H9 (cell line): Measurements from ENCODE around the gene HUNK. TPM values are rescaled to one million over a fixed set of nuclear protein-coding genes. Genes with fewer than 3 reads are reported as not detected.

ENCODE experiments used
- DNase-seq: peaks from one replicate; pipeline ENCODE4 v3.0.0-alpha.2; 2017
- H2AFZ ChIP-seq: one replicate; pipeline ENCODE4 v1.6.1; 2013; ENCODE audit warnings: mild to moderate bottlenecking, low read length, control low read depth, moderate library complexity
- H2AK5ac ChIP-seq: 2 replicates; pipeline ENCODE4 v1.6.1; 2013; ENCODE audit warnings: low read length, control low read depth, mixed read lengths; ENCODE audit not compliant: insufficient read length
- H2BK120ac ChIP-seq: one replicate; pipeline ENCODE4 v1.6.1; 2013; ENCODE audit warnings: low read depth, mild to moderate bottlenecking, low read length, control low read depth, inconsistent platforms; ENCODE audit not compliant: poor library complexity, severe bottlenecking
- H2BK12ac ChIP-seq: 2 replicates; pipeline ENCODE4 v1.6.1; 2013; ENCODE audit warnings: low read length, control low read depth, mixed read lengths, low read depth; ENCODE audit not compliant: insufficient read length
- H2BK15ac ChIP-seq: 2 replicates; pipeline ENCODE4 v1.6.1; 2013; ENCODE audit warnings: low read depth, low read length, control low read depth
- H2BK20ac ChIP-seq: one replicate; pipeline ENCODE4 v1.6.1; 2013; ENCODE audit warnings: low read depth, mild to moderate bottlenecking, low read length, control low read depth, inconsistent platforms; ENCODE audit not compliant: poor library complexity, severe bottlenecking
- H2BK5ac ChIP-seq: 2 replicates; pipeline ENCODE4 v1.6.1; 2013; ENCODE audit warnings: low read length, control low read depth, mixed read lengths; ENCODE audit not compliant: insufficient read length
- H3K14ac ChIP-seq: 2 replicates; pipeline ENCODE4 v1.6.1; 2013; ENCODE audit warnings: low read length, control low read depth; ENCODE audit not compliant: insufficient read depth
- H3K18ac ChIP-seq: 2 replicates; pipeline ENCODE4 v1.6.1; 2013; ENCODE audit warnings: low read depth, mild to moderate bottlenecking, mixed read lengths, low read length, control low read depth; ENCODE audit not compliant: insufficient read length
- H3K23ac ChIP-seq: 2 replicates; pipeline ENCODE4 v1.6.1; 2013; ENCODE audit warnings: low read length, control low read depth, mixed read lengths, low read depth; ENCODE audit not compliant: insufficient read length
- H3K23me2 ChIP-seq: 2 replicates; pipeline ENCODE4 v1.6.1; 2013; ENCODE audit warnings: low read depth, mild to moderate bottlenecking, mixed read lengths, low read length, control low read depth; ENCODE audit not compliant: insufficient read length, poor library complexity, severe bottlenecking
- H3K27ac ChIP-seq: 2 replicates; pipeline ENCODE4 v1.5.1; 2013; ENCODE audit warnings: low read length, control low read depth, mixed read lengths, low read depth; ENCODE audit not compliant: insufficient read length
- H3K27me3 ChIP-seq: 2 replicates; pipeline ENCODE4 v1.6.1; 2013; ENCODE audit warnings: low read length, control low read depth, inconsistent platforms; ENCODE audit not compliant: insufficient read depth
- H3K4ac ChIP-seq: 2 replicates; pipeline ENCODE4 v1.6.1; 2013; ENCODE audit warnings: low read depth, mild to moderate bottlenecking, control low read depth, inconsistent platforms, low read length, moderate library complexity
- H3K4me1 ChIP-seq: 2 replicates; pipeline ENCODE4 v1.6.1; 2013; ENCODE audit warnings: low read length, control low read depth, inconsistent platforms; ENCODE audit not compliant: insufficient read depth
- H3K4me2 ChIP-seq: 2 replicates; pipeline ENCODE4 v1.6.1; 2013; ENCODE audit warnings: low read length, control low read depth, mixed read lengths; ENCODE audit not compliant: insufficient read length, insufficient read depth
- H3K56ac ChIP-seq: 2 replicates; pipeline ENCODE4 v1.6.1; 2013; ENCODE audit warnings: low read depth, mild to moderate bottlenecking, mixed read lengths, low read length, control low read depth; ENCODE audit not compliant: insufficient read length
- H3K79me1 ChIP-seq: 2 replicates; pipeline ENCODE4 v1.6.1; 2013; ENCODE audit warnings: low read depth, mild to moderate bottlenecking, moderate library complexity, low read length, control low read depth, inconsistent platforms; ENCODE audit not compliant: insufficient read depth, poor library complexity, severe bottlenecking
- H3K79me2 ChIP-seq: 2 replicates; pipeline ENCODE4 v1.6.1; 2013; ENCODE audit warnings: low read length, control low read depth, inconsistent platforms; ENCODE audit not compliant: insufficient read depth
- H3K9ac ChIP-seq: 2 replicates; pipeline ENCODE4 v1.6.1; 2013; ENCODE audit warnings: low read length, control low read depth, mixed read lengths; ENCODE audit not compliant: insufficient read length; ENCODE audit errors: extremely low read depth
- H3K9me3 ChIP-seq: one replicate; pipeline ENCODE4 v1.6.1; 2013; ENCODE audit warnings: low read depth, low read length, inconsistent platforms; ENCODE audit not compliant: control insufficient read depth
- H3T11ph ChIP-seq: one replicate; pipeline ENCODE4 v1.6.1; 2013; ENCODE audit warnings: mild to moderate bottlenecking, low read length, control low read depth, inconsistent platforms
- H4K20me1 ChIP-seq: one replicate; pipeline ENCODE4 v1.6.1; 2013; ENCODE audit not compliant: control insufficient read depth, insufficient read length, insufficient read depth
- H4K5ac ChIP-seq: 2 replicates; pipeline ENCODE4 v1.6.1; 2013; ENCODE audit warnings: low read depth, mild to moderate bottlenecking, mixed read lengths, low read length, control low read depth; ENCODE audit not compliant: insufficient read length
- H4K8ac ChIP-seq: replicated peaks from 2 replicates; pipeline ENCODE4 v1.6.1; 2013; ENCODE audit warnings: low read length, control low read depth, mixed read lengths, low read depth; ENCODE audit not compliant: insufficient read length
- H4K91ac ChIP-seq: 2 replicates; pipeline ENCODE4 v1.6.1; 2013; ENCODE audit warnings: low read depth, mild to moderate bottlenecking, moderate library complexity, mixed read lengths, low read length, control low read depth; ENCODE audit not compliant: insufficient read length
- H3K27ac Mint-ChIP-seq, 3 experiments: 2 replicates in 2 of 3; 3 replicates in 1 of 3; pipeline ENCODE4 v1.8.0; 2020 to 2021; ENCODE audit warnings: mixed read lengths in 3 of 3, mild to moderate bottlenecking in 1 of 3, moderate library complexity in 1 of 3
- H3K27me3 Mint-ChIP-seq: 2 replicates; pipeline ENCODE4 v1.8.0; 2021; ENCODE audit warnings: low read depth, mild to moderate bottlenecking, moderate library complexity, mixed read lengths
- H3K36me3 Mint-ChIP-seq, 3 experiments: 2 replicates in 2 of 3; 3 replicates in 1 of 3; pipeline ENCODE4 v1.8.0; 2020 to 2021; ENCODE audit warnings: low read depth in 3 of 3, mixed read lengths in 3 of 3; ENCODE audit not compliant: insufficient read depth in 1 of 3
- H3K4me1 Mint-ChIP-seq, 2 experiments: 2 replicates each; pipeline ENCODE4 v1.8.0; 2020; ENCODE audit warnings: mixed read lengths in 2 of 2
- H3K4me3 Mint-ChIP-seq, 2 experiments: 2 replicates in 1 of 2; 3 replicates in 1 of 2; pipeline ENCODE4 v1.8.0; 2020 to 2021; ENCODE audit warnings: mild to moderate bottlenecking in 2 of 2, mixed read lengths in 2 of 2, moderate library complexity in 1 of 2
- H3K9me3 Mint-ChIP-seq, 2 experiments: 2 replicates in 1 of 2; 3 replicates in 1 of 2; pipeline ENCODE4 v1.8.0; 2020; ENCODE audit warnings: mild to moderate bottlenecking in 2 of 2, mixed read lengths in 2 of 2, moderate library complexity in 1 of 2
- CTCF ChIP-seq: fragments of 200-600 bp; sonication (generic); conservative IDR thresholded peaks from 3 replicates; pipeline ENCODE4 v1.8.0; 2021; ENCODE audit warnings: antibody characterized with exemption, mild to moderate bottlenecking
- WGBS: extraction: QIAGEN DNeasy Blood & Tissue Kit; methylation state at CpG from one replicate; pipeline ENCODE4 v1.1.7; 2013; ENCODE audit warnings: missing lambda C conversion rate, low lambda C conversion rate, mixed read lengths; ENCODE audit not compliant: insufficient read length; ENCODE audit errors: extremely low coverage; 5-methylcytosine and 5-hydroxymethylcytosine counted together
- total RNA-seq: library from RNA; stranded (reverse); gene quantifications from 2 replicates; pipeline ENCODE4 v1.2.1, GENCODE V29; 2021

Gene HUNK
- total RNA-seq, 1 experiment from 2014 or later = 5.8 TPM

DNA sequence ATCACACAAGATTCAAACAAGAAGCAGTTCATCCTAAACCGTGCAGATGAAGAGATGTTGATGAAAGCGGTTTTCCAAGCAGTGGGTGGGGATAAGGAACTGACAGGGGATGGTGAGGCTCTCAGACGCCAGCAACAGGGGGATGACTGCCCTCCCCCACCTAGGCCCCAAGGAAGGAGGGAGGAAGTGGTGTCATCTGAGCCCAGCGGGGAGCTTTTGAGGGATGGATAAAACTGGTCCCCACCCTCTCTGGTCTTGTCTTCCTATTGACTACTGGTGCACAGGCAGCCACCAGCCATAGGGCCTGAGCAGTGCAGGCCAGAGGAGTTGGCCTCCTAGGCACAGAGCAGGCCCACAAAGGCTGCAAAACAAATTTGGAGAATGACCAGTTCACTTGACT, 175.5 kb downstream of the HUNK start:
- H3K4me2 ChIP-seq = no peak overlapping the region
- H3K23ac ChIP-seq = no peak overlapping the region
- H3K9me3 ChIP-seq = no peaks in the 10 kb centered on the region
- no peaks in the 10 kb centered on the region for H3K79me2 ChIP-seq
- no peaks in the 10 kb centered on the region for H3K23me2 ChIP-seq
- H2AK5ac ChIP-seq = no peak overlapping the region
- no peak overlapping the region for H3K56ac ChIP-seq
- H4K91ac ChIP-seq = no peak overlapping the region
- TF ChIP-seq CTCF = no peak
- no peaks in the 10 kb centered on the region for H3K4me1 ChIP-seq
- no CpG with 5 or more reads among the region's 4 CpGs for WGBS
- H3T11ph ChIP-seq = no peak overlapping the region
- no peak overlapping the region for H4K5ac ChIP-seq
- no peak overlapping the region for H3K9ac ChIP-seq
- peaks cover 0 to 2% (median 0%) of the 10 kb centered on the region in 3 experiments; a peak in 1 of 7 replicates for H3K36me3 Mint-ChIP-seq
- H3K27me3 Mint-ChIP-seq = no peaks in the 10 kb centered on the region
- no peak overlapping the region for H2BK20ac ChIP-seq
- H3K27ac ChIP-seq = no peak overlapping the region
- H2BK15ac ChIP-seq = no peak overlapping the region
- H3K27me3 ChIP-seq = no peaks in the 10 kb centered on the region
- H2AFZ ChIP-seq = no peak overlapping the region
- no peak overlapping the region for H3K4me3 Mint-ChIP-seq
- no peak overlapping the region for H2BK120ac ChIP-seq
- H3K79me1 ChIP-seq = no peaks in the 10 kb centered on the region
- H3K4me1 Mint-ChIP-seq = peaks cover 8 to 9% of the 10 kb centered on the region in 2 experiments
- H3K4ac ChIP-seq = no peak overlapping the region
- H4K20me1 ChIP-seq = no peaks in the 10 kb centered on the region
- peaks cover 5 to 8% of the 10 kb centered on the region in 2 experiments for H3K9me3 Mint-ChIP-seq
- no peak overlapping the region for H2BK5ac ChIP-seq
- peak; percentile 36 for DNase-seq
- no peak overlapping the region for H4K8ac ChIP-seq
- no peak overlapping the region for H2BK12ac ChIP-seq
- H3K14ac ChIP-seq = no peak overlapping the region
- no peak overlapping the region; a peak in 1 of 7 replicates for H3K27ac Mint-ChIP-seq
- no peak overlapping the region for H3K18ac ChIP-seq

Other genes starting within 250 kb of the HUNK start
- gene SOD1, start 213.3 kb upstream of the HUNK start, total RNA-seq = 196 and 201 TPM in 2 replicates
- 69.1 and 76.8 TPM in 2 replicates for gene SCAF4, start 140.9 kb upstream of the HUNK start, total RNA-seq